HG03025 (cell line): ENCODE measurements around the gene NHSL2.
"Not testable (repeated sequence)": the region's sequence is repeated elsewhere in the genome, so short reads cannot be mapped to it uniquely, and the experiment has no call there.

Experiments
- ATAC-seq: cut with Tn5 transposase; IDR thresholded peaks from one replicate; pipeline ENCODE4 v1.9.1; 2021; ENCODE audit warnings: mild to moderate bottlenecking, moderate library complexity; ENCODE audit not compliant: unreplicated experiment, low FRiP score

The NHSL2 gene

DNA sequence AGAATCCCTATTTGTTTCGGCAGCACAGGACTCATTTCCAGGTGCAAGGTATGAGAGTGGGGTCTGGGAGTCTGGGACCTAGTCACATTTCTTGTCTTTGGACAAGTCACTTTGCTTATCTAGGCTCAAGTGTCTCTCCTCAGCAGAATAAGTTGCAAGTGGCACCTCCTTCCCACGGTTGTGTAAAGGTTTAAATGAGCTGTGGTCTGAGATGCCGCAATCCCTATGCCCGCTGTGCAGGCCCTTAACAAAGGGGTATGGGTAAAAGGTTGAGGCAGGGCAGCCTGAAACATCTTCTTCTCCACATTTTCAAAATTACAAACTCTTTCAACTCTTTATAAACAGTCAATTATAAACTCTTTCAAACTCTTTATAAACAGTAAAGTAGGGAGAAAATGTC is 127.4 kb downstream of the NHSL2 start:
- no peak for ATAC-seq

DNA sequence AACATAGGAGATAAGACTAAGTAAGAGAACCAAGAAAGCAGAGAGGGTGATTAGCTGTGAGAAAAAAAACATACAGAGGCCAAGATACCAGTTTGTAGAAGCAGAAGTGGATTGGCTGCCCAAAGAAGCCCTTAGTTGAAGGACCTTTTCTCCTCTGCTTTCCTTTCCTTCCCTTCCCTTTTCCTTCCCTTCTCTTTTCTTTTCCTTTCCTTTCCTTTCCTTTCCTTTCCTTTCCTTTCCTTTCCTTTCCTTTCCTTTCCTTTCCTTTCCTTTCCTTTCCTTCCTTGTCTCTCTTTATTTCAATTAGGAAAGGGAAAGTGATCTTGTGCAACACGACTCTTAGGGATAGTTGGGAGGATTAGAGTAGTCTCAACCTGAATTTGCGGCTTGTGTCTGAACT is 128.2 kb downstream of the NHSL2 start:
- no peak for ATAC-seq

DNA sequence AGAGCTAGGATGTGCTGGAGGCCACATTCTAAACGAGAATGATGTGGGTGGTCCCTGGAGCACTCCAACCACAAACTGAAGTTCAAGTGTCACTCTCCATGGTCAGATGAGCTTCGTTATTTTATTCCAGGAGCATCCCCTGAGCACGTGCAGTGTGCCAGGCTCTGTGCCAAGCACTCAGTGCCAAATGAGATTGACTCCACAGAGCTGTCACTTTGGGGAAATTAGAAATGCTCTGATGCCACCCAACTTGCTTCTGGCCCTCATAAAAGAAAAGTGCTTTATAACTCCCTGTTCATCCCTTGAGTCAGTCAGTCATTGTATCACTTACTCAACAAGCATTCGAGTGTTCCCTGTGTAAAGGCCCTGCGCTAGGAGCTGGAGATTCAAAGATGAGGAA is 129.9 kb downstream of the NHSL2 start:
- ATAC-seq, result no peak

DNA sequence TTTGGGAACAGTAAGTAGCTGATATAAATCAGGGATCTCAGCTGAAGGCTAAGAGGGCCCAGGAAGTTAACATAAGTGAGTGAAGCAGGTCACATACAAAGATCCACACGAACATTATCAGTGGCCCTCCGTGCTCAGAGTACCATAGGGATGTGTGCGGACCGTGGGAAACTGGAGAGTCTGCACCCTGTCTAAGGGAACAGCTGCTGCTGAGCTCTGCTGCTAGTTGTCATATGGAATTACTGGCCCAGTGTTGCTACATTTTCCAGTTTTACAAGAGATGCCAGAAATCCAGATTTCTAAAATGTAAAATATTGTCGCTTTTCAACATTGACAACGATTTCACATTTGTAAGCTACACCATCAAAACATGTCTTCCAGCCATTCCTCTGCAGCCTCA is 130.5 kb downstream of the NHSL2 start:
- ATAC-seq, result no peak

DNA sequence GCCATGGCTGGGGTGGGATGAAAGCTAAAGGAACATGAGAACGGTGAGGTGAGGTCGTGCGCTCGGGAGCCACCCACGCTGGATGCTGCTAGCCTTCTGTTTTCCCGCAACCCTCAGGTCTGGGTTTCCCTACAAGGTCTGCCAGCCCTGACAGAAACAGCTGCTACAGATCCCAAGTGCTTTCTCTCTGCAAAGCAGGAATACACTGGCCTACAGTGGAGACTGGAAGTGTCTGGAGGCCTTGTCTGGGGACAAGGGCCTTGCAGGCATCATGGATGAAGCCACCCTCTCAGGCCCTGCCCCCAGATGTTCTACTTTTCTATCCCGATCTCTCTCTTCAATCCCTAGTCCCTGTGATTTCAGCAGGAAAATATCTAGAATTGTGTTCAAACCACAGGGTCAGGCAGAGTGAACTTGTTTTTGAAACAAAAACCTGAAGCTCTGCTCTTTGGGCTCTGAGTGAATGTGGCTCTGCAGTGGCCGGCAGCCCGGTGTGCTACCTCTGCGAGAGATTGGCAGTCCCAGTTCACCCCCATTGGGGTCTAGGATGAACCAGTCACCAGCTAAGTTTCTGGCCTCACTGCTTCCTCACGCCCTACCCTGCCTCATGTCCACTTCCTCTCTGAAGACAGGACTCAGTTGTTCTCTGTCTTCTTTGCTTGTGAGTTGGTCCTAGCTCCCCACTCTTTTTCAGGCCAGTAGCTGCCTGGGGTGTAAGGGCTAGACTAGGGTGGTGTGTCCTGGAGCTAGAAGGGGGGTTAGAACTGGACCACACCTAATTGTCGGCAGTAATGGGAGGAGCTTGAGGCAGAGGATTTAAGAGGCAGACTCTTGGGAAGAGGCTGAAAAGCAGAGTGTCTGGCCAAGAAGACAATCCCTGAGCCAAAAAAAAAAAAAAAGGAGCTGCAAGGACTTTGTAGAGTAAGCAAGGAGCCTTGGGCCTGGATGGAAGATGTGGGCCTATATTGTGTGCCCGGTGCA is 131.5 kb downstream of the NHSL2 start:
- ATAC-seq, result no peak

DNA sequence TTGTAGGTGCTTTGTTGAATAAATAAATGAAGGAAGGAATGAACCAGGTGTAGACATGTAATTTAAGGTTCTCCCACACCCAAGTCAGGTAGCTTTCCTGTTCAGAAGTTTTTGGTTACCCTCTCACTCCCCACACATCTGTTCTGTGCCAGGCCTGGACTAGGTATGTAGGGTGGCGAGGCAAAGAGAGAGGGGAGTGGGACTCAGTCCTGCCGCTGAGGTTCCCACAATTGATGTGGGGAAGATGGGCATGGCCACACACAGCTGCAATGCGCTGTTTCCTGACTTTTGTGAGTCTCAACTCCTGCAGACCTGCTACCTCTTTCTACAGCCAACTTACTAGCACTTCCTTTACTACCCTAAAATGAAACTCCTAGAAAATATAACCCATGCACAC is 132.2 kb downstream of the NHSL2 start:
- ATAC-seq, result no peak

DNA sequence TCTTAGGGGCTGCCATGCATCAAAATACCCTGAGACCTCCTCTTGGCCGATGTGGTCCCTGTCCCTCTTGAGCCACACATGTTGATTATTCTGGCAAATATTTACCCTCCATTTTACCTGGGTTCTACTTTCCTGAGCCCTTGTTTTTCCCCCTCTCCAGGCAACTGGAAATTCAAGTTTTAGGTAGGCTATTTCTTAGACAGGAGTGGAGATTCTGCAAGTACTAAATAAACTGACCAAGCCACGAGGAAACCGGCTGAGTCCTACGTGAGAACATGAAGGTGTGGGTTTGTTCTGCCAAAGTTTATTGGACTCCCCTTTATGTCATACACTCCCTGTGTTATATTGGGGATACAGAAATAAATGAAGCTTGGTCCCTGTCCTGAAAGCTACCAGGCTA is 133.0 kb downstream of the NHSL2 start:
- no peak for ATAC-seq

DNA sequence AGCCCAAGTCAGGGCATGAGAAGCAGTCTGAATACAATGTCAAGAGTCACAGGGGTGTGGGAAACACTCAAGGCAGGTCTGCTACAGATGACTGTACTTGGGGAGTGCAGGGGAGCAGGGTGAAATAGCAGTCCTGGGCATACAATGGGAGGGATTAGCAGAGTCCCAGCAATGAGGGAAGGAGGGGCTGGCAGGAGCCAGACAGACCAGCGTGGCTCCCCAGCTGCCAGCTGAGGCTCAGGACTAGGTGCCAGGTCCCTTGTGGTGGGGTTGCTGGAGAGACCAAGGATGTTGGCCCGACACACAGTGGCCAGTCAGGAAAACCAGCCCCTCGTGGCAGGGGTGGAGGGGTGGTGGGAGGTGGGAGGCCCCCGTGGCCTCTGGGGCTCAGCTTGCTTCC is 134.5 kb downstream of the NHSL2 start:
- no peak for ATAC-seq

DNA sequence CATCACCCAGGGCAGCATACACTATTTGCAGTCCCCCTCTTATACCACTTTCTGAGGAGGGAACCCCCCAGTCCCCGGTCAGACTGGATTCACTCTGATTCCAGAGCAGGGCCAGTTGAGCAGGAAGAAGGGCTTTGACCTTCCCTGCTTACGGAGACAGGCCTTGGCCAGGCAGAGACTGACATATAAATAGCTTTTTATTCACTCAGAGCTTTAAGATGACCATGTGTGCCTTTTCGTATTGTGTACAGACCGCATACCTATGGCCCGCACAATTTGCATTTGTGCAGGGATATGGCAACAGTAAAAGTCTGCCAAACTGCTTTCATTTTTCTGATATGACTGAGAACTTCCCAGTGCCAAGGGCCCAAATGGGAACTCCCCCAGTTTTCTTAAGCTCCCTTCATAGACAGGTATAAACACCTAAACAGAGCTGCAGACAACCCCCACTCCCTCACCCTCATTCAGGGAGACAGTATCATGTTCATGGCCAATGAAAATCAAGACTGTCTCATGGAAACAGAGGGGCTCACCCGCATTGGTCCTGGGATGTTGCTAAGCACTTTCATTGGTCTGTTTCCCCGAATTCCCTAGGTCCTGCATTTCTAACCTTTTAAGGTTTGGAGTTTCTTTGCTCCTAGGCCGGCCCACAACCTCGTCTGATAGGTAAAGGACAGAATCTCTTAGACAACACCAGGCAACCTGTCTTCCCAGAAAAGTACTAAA is 135.1 kb downstream of the NHSL2 start:
- no peak for ATAC-seq

DNA sequence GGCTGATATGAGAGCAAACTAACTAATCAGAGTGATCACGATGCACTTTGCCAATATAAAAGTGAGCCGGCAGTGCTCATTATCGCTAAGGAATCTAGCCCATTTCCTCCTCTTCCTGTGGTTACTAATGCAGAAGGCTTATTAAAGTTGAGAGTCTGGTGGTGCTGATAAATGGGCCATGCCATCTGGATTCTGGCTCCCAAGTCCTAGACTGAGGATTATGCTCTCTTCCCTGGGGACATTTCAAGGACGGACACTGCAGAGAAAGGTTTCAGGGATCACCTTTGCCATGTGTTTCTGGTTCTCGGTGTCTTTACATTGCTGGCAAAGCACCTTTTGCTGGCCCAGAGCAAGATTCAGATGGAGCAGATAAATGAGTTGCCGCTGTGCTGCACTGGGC is 135.8 kb downstream of the NHSL2 start:
- no peak for ATAC-seq

DNA sequence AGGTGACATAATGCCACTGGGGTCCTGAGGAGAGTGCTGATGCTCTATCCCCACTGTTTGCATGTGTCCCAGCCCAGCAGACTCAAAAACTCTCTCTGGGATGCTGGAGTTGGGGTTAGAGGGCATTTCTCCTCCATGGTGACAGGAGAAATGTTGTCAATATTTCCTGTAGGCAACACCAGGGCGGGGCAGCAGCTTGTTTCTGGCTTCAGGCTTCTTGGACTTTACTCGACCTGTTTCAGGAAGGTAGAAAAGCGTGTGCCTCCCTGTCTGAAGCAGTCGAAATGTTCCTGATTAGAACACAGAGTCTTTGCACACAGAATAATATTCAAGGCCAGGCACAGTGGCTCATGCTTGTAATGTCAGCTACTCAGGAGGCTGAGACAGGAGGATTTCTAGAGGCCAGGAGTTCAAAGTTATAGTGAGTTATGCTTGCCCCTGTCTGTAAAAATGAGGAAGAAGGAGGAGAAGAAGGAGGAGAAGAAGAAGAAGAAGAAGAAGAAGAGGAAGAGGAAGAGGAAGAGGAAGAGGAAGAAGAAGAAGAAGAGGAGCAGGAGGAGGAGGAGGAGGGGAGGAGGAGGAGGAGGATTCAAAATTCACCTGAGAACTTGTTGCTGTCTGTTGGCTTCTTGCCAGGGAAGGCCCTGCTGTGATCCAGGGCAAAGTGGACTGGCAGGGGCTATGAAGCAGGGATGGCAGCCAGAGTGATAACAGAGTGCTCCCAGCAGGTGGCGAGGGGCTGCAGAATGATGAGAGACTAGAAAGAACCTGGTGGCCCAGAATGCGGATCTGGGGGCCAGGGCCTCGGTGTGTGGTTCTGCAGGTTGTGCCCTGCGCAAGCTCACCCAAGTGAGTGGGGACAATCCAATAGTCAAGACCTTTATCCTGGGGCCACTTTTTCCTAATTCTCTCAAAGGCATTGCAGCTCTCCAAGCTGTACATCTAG is 138.1 kb downstream of the NHSL2 start:
- ATAC-seq, result no peak

DNA sequence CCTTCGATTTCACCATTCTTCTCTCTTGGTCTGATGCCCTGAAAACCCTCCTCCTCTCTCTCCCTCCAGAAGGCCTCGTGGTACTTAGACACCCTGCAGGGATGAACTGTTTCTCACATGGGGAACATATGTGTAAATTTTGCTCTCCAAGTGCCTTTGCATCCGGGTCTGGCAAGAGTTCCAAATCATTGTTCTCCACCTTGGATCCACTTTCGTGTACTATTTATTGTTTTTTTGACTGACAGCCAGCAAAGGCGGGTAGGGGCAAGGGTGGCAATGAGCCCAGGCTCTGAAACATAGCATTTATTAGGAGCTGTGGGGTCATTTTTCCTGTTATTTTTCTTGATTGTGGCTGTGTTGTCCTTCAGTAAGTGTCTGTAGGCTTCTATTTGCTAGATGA is 139.4 kb downstream of the NHSL2 start:
- ATAC-seq, result no peak

DNA sequence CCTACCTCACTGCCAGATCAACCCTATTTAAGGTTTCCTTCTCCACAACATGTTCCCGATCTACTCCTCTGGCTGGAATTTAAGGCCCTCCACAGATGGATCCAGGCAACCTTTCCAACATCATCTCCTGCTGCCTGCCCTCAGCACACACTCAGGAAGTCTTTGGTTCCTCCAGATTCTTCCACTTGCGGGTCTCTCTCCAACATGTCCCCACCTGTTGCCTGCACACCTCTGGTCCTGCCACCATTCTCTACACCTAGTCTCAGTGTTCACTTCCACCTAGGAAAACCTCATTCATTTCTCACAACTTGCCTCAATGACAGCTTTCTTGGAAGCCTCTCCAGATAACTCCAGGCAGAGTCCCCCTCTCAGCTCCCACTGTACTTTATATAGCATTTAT is 140.9 kb downstream of the NHSL2 start:
- ATAC-seq, result no peak

DNA sequence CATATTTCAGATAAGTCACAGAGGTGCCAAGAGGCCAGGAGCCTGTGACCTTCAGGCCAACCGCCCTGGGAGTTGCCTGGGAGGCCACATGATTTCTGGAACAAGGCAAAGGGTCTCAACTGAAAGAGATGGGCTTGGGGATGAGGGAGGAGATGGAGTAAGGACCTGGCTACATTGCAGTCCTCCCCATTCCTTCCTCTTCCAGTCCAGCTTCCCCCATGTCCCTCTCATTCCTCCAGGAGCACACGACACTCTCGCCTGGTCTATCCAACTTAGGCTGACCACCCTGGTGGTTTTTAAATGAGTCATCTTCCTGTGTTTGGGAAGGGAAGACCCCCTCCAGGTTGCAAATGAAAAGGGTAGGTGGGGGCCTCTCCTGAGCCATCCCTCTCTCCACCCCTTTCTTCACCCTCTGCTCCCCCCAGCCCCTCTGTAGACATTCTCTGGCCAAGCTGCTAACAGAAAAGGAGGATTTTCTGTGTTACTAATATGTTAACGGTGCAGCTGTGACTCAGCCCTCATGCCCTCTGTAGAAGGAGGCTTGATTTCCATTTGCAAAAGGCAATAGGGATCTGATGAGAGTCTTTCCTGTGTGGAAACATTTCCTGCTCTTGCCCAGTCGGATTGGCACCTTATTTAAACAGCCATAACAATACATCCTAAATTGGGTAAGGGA is 141.9 kb downstream of the NHSL2 start:
- ATAC-seq, result no peak

DNA sequence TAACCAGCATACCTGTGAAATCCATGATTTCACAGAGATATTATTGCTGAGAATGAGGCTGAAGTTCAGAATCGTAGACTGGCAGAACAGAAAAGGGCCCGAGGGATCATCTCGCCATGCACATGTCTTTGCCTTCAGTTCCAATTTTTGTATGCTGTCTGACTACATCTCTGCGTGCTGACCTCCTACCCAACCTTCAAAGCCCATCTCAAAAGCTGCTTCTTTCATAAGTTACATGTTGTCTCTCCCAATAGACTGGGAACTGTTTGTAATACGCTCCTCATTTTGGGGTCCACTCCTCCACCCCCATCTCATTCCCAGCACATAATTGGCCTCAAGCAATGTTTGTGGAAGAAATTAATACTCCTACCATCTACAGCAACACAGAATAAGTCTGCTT is 142.9 kb downstream of the NHSL2 start:
- ATAC-seq, result no peak

DNA sequence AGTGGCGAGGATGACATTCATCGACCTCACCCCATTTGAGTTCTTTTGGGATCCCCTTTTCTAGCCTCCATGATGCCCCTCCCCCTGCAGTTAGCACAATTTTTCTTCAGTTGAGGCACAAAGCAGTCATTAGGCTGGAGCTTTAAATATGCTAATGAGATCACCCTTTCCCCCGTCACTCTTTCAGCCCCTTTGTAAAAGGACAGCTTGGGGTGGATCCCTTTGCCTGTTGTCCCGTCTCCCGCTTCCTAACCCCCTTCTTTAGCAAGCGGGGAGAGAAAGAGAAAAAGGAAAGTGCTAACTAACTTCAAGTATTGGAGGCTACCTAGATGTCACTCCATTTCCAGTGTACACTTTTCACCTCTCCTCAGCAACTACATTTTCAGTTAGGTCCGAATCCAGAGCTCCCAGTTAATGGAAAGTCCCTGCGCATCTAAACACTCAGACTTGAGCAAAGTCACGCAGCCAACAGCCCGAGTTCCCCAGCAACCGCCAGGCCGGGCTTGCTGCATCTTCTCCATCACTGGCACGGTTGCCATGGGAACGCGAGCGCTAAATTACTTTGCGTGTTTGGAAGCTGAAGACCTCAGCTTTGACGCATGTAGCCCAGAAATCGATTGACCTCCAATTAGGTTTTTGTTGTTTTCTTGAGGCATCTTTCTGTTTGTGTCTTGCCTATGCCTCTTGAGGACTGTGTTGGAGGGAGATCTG is 144.3 kb downstream of the NHSL2 start:
- ATAC-seq, result no peak

DNA sequence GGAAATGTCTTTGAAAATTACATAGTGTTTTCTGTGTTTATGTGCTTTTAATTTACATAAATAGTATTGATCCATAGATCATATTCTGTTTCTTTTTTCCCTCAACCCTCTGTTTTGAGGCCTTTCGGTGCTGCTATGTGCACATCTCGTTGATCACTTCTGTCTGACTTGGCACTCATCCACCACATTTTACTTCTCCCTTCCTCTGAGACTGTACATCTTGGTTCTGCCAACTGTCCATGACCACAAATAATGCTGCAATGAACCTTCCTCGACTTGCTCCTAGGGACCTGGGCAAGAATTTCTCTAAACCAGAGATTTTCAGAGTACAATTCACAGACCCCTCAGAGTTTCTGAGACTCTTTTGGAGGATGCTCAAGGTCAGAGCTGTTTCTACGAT is 146.7 kb downstream of the NHSL2 start:
- no peak for ATAC-seq

DNA sequence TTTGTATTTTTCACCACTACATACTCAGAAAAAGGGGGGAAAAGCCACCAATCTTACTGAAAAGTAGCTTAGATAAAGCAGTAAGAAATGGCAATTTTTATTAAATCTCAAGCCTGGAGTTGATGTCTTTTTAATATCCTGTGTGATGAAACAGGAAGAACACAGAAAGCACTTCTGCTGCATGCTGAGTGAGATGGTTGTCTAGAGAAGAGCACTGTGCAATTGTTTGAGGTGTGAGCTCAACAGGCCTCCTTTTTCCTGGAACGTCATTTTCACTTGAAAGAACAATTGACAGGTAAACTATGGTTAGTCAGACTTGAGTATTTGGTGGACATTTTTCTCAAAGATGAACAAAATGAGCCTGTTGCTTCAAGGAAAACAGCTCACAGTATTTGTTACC is 147.2 kb downstream of the NHSL2 start:
- no peak for ATAC-seq

DNA sequence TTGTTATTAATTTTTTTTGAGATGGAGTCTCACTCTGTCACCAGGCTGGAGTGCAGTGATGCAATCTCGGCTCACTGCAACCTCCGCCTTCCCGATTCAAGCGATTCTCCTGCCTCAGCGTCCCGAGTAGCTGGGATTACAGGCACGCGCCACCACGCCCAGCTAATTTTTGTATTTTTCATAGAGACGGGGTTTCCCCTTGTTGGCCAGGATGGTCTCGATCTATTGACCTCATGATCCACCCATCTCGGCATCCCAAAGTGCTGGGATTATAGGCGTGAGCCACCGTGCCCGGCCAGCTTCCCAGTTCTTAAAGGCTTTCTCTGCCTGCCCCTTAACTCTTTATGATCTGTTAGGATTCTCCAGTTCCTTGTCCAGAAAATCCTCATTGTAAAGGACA is 147.7 kb downstream of the NHSL2 start:
- ATAC-seq, result not testable (repeated sequence)
